Measurements from ENCODE around the gene RBM20.
"Not testable (repeated sequence)": the region's sequence is repeated elsewhere in the genome, so short reads cannot be mapped to it uniquely, and the experiment has no call there.

GRCh38 chr10:110660289-110660688 is 16.2 kb downstream of the RBM20 start:
- TF ChIP-seq CTCF (conservative IDR thresholded peaks at IDR 0.05); EZH2 (IDR thresholded peaks at IDR 0.05; ENCODE audit: low read depth): not testable (repeated sequence)

All from PC-9 (cell line).